SHP77 treated with DMSO at 0.1 percent for 48 hours (cell line): ENCODE data around the gene RAB28.

Source experiments
- DNase-seq: peaks from one replicate; lab custom pipeline; 2025; lab: John Stamatoyannopoulos, UW

Gene RAB28

DNA sequence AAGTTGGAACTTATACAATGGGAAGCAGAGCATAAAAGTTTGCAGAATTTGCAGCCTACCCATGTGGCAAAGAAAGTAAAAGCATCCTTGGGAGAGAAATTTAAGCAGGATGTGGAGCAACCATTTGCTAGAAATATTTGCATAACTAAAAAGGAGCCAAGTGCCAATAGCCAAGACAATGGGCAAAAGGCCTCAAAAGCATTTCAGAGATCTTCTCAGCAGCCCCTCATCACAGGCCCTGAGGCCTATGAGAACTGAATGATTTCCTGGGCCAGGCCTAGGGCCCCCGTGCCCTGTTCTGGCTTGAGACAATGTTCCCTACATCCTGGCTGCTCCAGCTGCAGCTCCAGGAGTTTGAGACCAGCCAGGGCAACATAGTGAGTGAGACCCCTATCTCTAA is 25.3 kb upstream of the RAB28 start:
- no peak for DNase-seq

DNA sequence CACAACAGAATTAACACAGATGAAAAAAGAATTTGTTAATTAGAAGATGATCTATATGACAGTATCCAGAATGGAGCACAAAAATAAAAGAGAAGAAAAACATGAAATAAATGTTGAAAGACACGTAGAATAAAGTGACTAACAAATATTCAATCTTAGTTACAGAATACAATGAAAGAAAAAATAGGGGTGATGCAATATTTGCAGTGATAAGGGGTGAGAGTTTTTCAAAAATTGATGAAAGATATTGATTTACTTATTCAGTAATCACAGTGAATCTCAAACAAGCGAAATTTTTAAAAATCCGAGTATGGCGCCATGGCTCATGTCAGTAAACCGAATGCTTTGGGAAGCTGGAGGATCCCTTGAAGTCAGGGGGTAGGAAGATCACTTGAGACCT is 20.2 kb upstream of the RAB28 start:
- no peak for DNase-seq

DNA sequence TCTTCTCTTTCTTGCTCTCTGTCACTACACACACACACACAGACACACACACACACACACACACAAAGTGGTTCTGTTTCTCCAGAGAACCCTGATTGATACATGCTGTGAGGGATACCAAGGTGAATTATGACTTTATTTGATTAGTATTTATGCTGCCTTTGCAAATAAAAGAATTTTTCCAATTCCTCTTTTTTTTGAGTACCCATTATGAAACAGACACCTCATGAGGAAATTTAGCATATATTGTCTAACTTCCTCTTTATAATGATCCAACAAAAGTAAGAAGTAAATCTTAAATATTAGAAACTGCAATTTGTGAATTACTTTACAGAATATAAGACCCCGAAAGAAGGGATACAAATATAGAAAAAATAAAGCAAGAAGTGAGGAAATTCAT is 14.3 kb upstream of the RAB28 start:
- no peak for DNase-seq

DNA sequence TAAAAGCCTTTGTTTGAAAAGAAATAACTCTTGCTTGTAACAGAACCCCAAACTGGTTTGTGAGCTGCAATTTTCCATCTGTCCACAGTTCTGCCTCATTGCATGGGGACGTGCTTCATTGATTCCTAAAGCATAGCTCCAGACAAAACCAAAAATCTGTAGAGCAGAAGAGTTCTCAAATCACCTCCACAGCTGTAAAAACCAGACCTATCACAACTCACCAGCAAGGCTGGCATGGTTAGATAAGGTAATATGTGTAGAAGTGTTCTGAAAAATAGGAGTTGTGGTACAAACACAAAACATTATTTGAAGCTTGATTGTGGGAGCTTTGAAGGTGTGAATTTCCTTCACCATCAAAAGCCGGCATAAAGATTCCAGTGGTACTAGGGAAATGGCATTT is 12.5 kb upstream of the RAB28 start:
- DNase-seq, result no peak

DNA sequence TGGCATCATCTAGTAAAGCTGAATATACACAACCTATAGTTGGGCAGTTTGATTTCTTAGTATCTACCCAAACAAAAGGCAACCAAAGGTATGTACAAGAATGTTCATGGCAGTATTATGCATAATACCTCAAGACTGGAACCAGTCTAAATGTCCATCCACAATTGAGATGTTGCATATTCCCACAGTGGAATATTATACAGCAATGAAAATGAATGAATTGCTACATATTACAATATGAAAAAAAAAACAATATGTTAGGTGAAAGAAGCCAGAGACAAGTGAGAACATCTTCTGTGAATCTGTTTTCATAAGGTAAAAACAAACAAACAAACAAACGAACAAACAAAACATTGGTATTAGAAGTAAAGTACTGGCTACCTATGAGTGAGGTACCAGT is 11.6 kb upstream of the RAB28 start:
- DNase-seq, result no peak

DNA sequence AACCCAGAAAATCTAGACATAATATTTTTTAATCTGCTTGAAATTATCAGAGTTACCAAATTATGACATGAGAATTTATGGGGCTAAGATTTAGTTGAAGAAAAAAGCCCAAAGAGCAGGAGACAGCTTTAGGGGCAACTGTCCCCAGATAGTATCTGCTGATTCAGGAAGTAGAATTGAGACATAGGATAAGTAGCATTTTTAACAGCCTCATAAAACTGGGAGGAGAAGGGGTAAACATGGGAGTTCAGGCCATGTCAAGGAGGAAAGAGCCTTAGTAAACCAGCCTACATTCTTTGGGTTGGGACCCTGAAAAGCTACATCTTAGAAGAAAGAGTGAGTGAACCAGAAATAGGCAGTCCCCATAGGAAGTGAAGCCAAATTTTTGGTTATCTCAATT is 9.7 kb upstream of the RAB28 start:
- no peak for DNase-seq

DNA sequence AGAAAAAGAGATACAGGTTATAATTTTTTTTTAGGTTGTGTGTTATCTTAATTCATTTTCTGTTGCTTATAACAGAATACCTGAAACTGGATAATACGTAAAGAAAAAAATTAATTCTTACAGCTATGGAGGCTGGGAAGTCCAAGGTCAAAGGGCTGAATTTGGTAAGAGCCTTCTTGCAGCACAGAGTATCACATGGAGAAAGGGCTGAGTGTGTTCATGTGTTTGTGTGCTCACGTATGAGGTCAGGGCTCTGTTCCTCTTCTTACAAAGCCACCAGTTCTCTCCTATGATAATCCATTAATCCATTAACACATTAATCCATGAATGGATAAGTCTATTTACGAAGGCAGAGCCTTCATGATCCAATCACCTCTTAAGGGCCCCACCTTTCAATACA is 8.6 kb upstream of the RAB28 start:
- no peak for DNase-seq

DNA sequence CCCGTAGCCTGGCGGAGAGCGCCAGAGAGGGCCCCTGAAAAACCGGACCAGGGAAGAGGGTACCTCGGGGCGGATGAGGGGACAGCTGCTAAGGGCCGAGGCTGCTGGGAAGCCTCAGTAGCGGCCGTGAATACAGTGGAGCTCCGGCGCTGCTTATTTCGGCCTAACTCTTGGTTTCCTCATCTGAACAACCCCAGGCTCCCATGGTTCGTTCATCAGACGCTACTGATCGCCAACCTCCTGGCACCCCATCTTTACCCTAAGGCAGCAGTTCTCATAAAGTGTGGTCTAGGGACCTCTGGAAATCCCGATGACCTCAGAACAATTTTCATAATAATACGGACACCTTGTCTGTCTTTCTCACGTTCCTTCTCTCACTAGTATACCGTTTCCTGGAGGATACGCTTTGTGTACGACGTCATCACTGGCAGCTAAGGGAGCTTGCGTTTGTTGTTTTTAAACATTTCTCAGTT is 645 bp upstream of the RAB28 start:
- peak; percentile 20 for DNase-seq

DNA sequence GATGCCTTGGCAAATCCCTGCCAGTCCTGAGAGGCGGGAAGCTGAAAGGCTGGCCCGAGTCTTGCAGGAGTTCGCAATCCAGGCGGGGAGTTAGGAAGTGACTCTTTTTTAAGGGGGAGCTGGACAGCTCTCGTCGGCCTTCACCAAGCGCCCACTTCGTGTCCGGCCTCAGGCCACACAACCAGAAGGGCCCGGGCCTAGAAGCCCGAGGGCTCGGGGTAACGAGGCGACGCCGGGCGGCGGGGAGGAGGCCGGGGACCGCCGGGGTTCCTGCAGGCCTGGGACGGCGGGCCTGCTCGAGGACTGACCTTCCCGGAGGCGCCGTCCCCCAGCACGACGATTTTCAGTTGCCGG is 395 bp downstream of the RAB28 start:
- no peak for DNase-seq

DNA sequence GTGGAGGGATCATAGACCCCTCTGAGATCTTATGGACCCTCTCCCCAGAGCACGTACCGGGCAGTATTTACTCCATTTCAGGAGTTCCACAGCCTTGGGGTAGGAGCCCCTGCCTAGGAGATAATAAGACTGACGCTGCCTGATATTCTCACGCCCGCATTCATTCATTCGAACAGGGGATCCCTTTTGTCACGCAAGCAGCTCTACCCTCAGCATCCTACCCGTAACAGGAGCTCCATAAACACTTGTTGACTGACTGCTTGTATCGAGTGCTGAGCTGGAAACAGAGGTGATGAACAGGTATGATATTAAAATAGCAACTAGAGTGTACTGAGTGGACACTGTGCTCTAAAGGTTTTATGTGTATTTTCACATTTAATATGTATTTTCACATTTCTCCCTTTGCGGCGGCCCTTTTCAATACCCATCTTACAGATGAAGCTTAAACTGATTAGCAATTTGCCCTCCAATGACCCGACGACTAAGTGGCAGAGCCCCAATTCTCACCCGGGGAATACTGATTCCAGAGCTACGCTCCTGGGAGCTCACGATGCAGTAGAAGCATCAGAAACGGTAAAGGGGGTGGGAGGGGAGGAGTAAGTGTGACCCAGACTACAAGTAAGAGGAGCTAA is 888 bp downstream of the RAB28 start:
- DNase-seq, result no peak

DNA sequence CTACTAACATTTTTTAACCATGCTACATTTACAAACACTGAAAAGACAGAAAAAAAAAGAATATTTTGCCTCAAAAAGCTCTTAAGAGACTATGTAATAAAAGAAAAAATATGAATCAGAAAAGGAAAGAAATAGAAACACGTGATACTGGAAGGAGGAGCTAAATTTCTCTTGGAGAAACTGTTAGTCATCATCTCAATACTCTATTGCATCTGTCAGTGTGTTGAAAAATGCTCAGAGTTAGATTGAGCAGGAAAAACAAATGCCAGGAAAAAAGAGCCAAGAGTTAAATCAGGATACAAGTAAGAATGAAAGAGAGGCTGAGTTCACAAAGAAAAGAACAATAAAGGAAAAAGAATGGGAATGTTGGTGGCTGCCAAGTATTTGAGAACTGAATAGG is 2.6 kb downstream of the RAB28 start:
- no peak for DNase-seq

DNA sequence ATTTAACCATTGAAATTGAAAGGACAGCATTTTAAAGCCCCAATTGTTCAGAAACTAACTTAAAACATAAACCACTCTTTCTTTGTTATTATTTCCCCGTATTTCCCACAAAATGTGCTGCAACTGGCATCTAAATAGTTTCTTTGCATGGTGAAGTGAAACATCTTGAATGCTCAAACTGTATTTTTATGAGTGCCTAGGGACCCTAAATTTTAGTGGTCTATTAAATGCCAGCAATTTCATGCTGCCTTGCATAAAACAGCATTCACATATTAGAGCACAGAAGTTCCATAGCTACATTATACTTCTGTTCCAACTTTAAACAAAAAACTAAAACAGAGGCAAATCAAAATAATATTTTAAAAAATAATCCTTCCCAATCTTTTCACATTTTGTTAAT is 5.4 kb downstream of the RAB28 start:
- DNase-seq, result no peak

DNA sequence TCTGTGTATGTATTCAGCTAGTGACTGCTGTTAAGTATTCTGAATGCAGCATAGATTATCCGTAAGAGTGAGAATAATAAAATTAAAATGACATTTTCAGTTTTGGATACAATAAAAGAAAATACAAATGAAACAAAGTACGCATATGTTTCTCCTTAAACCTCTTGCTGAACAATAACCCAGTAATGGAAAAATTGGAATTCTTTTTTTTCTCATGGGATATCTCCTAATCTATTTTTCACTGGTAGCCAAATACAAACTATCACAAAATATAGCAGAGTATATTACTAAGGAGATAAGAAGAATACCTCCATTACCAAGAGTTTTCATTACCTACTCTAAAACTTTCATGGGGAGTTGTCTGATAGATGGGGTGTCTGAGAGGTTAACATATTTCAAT is 6.0 kb downstream of the RAB28 start:
- no peak for DNase-seq

DNA sequence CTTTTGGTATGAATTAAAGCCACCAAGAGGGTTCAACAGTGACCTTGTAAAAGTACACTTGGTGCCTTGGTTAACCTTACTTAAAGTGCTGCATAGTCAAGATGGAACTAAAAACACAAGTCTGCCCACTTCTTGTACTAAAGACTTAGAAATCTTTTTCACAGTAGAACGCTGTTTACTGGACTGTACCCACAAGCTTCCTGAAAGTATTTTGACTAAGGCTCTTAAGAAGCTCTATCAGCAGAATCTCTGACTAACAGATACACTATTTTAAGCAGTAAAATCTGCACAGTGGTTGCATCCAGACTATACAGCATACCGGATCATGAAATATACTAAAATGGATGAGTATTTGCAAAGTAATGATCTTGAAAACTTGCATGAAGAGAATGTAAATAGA is 7.2 kb downstream of the RAB28 start:
- no peak for DNase-seq

DNA sequence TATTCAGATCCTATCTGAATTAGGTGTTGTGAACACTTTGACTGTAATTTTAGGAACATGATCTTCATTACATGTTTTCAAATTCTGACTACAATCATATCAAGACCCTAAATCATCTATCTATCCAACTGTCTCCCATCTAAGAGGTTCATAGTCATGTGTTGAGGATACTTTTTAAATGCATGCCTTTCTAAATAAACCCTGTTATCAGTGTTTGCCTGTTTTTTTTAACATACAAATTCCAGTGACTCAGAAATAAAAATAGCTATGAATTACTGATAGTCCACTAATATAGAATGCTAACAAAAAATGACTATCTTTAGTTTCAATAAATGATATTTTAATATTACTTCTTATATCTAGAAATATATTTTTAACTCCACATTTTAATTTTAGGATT is 8.0 kb downstream of the RAB28 start:
- no peak for DNase-seq

DNA sequence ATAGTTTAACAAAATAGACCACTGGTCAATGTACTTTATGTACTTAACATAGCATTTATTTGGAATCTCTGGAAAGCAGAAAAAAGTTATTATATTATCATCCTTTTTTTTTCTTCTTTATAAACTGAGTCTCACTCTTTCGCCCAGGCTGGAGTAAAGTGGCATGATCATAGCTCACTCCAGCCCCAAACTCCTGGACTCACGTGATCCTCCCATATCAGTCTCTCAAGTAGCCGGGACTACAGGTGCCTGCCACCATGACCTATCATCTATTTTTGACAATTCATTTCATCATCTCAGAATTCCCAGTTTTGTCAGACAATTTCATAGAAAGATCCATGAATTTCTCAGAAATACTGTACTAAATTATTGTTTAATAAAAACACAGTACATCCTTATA is 12.7 kb downstream of the RAB28 start:
- DNase-seq, result no peak

DNA sequence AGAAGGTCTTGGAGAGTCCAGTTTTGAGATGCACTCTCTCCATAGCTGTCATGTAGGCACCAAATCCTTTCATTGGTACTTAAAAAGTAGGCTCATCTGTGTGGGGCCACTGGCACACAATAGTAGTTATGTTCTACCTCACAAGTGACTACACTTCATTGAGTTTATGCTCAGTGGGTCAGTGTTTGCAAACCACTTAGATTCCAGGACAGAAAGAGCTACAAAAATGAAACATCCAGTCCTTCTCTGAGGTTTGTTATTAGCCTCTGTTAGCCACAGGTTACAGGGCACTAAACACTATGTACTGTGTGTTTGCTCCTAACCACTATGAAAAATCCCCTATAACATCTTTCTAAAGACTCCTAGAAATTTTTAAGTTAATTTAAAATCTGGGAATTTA is 13.8 kb downstream of the RAB28 start:
- no peak for DNase-seq

DNA sequence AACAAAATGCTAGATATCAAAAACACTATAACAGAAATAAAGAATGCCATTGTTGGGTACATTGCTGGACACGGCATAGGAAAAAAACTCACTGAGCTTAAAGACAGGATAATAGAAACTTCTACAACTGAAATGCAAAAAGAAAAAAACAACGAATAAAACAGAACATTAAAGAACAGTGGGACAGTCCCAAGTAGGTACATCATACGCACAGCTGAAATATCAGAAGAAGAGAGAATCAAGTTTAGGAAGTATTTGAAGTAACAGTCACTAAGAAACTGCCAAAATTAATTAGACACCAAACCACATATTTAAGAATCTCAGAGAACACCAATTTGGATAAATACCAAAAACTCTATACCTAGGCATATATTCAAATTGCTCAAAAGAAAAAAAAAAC is 19.2 kb downstream of the RAB28 start:
- no peak for DNase-seq

DNA sequence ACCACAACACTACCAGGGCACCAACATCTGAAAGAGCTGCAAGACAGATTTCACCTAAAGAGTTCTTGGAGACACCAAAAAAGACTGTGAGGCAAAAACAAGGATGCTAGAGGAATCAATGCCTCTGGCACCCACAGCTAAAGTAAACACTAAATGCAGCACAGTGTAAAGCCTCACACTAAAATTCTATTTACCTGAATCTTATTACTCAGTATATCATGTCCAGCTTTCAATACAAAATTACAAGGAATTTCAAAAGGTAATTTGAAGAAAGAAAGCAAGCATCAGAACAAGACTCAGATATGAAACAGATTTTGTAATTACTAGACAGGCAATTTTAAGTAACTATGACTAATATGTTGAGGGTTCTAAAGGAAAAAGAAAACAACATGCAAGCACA is 19.6 kb downstream of the RAB28 start:
- no peak for DNase-seq

DNA sequence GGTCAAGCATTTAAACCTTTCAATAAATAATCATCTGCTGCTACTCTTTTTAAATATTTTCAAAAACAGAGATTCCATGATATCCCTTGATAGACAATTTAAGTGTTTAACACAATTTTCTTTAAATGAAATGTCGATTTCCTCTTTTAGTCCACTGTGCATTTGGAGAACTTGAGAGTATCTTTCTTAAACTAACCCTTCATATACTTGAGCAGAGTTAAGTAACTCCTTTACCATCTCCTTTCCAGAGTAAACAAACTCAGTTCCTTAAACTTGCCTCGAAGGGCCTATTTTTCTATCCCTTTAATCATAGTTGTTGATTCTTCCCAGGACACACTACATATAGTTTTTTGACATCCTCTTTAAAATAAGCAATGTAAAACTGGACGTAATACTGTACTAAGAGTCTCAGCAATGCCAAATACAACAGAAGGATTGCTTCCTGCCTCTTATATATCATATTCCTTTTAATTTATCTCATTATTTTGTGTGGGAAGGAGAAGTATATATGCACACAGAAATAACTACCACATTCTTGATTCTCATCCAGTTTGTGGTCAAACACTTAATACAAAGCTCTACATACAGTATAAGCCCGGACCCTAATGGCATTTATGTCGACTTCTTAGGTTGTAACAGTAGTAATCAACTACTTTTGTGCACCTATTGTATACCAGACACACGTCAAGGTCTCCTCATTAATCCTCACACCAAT is 22.8 kb downstream of the RAB28 start:
- DNase-seq, result no peak

DNA sequence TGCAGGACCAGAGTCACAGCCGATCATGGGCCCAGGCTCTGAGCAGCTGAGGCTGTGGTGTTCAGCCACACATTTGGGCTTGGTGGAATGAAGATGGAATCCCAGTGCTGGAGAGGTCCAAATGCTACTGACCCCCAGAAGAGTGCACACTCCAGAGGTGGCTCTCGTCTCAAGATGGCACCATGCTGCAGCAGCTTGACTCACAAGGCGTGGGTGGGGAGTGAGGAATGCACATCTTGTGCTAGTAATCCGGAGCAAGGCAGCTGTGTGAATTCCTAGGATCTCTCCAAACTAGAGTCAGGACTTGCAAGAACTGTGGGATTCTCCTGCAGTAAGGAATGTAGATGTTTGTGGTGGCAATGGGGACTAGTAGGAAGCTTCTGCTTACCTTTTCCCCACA is 28.7 kb downstream of the RAB28 start:
- no peak for DNase-seq

DNA sequence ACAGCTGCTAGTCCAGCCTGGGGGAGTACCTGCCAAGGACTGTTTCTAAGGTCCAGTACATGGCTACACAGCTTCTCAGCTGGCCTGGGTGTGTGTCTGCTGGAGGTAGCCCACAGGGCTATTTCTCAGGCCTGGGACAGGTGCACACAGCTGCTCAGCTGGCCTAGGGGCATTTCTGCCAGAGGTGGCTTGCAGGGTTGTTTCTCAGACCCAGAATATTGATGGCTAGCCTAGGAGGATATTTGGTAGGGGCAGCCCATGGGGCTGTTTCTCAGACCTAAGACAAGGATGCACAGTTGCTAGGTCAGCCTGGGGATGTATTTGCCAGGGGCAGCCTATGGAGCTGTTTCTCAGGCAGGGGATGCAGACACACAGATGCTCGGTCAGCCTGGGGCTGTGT is 29.4 kb downstream of the RAB28 start:
- DNase-seq, result no peak

DNA sequence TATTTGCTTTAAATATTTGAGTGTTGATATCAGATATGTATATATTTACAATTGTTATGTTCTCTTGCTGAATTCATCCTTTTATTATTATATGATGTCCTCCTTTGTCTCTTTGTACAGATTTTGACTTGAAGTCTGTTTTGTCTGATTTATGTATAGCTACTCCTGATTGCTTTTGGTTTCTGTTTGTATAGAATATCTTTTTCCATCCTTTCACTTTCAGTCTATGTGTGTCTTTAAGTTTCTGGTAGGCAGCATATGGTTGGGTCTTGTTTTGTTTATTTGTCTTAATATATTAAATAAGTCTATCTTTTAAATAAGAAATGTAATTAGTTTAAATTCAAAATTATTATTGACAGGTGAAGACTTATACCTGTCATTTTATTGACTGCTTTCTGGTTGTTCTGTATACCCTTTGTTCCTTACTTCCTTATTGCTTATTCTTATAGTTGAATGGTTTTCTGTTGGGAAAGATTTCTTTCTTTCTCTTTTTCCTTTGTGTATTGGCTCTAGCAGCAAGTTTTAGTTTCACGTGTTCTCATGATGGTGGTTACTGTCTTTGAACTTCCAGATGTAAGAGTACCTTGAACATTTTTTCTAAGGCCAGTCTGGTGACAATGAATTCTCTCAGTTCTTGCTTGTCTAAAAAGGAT is 31.1 kb downstream of the RAB28 start:
- DNase-seq, result no peak

DNA sequence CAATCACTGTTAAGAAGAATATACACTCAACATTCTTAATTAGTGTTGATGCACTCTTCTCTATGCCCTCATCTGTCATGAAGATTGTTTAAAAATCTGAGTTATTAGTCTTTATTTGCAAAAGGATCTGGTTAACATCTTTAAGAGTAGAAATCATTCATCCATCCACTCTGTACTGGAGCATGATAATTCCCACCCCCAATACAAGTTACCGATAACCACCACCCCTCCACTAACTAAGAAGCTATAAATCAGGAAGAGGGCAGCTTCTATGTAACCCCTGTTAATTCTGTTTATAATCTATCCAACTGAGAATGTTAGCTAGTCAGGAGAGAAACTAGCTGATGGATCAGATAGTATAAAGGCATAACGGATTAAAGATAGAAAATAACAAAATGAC is 34.5 kb downstream of the RAB28 start:
- DNase-seq, result no peak
